ENCODE measurements around the gene MTM1. TPM values are rescaled to one million over a fixed set of nuclear protein-coding genes. Genes with fewer than 3 reads are reported as not detected.

MTM1 gene
- total RNA-seq, 2 donors from 2014 or later = 9.1 to 10.8 TPM

DNA sequence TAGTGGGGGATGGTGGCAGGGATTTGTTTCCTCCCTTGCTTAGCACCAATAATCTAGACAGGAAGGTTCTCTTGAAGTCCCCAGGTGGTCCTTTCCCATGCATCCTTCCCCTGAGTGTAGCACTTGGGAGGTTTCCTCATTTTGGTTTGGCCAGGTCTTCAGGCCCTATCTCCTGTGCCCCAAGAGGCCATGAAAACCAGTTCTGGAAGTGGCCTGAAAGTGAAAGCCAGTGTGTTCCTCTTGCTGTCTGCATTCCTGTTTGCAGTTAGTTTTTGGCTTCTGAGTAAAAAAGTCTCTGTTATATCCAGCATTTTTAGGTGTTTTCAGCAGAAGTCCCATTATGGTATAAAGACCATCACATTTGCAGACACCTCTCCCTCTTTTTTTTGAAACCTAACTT lies 59.5 kb downstream of the MTM1 start:
- ATAC-seq (no peak), DNase-seq (ENCODE audit: low spot score) (no peak)
- Mint-ChIP-seq H3K27me3 (peaks cover 0 to 7% of the 10 kb centered on the region in 2 donors), H3K27ac (no peak overlapping the region), H3K36me3 (peaks cover 6% of the 10 kb centered on the region), H3K9me3 (no peaks in the 10 kb centered on the region), H3K4me3 (no peak overlapping the region), H3K4me1 (ENCODE audit: low read depth in 2 of 2) (no peaks in the 10 kb centered on the region)

DNA sequence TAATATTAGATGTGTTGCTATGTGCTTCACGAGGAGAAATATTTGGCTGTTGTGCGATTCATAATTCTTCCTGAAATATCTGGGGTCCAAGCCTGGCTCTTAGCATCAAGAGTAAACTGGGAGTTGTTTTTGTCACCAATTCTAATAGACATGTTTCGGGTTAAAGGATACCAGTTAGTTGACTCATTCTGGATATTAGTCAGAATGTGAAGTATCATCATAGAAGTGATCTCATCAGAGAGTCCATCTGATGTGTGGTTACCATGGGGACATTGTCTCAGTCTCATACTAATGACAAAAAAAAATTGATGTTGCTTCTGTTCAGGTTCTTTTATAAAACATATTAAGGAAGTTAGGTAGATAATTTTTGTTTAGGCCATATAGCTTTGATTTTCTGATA lies 67.5 kb downstream of the MTM1 start:
- ATAC-seq (peak; percentile 63 to 88), DNase-seq (ENCODE audit: low spot score) (no peak)
- Mint-ChIP-seq H3K9me3 (no peaks in the 10 kb centered on the region), H3K4me1 (ENCODE audit: low read depth in 2 of 2) (peaks cover 2 to 6% of the 10 kb centered on the region in 2 donors), H3K4me3 (peak overlapping the region; percentile 7), H3K27ac (peak overlapping the region in 1 of 2 donors; percentile 50), H3K36me3 (no peaks in the 10 kb centered on the region), H3K27me3 (peaks cover 0 to 3% of the 10 kb centered on the region in 2 donors)

DNA sequence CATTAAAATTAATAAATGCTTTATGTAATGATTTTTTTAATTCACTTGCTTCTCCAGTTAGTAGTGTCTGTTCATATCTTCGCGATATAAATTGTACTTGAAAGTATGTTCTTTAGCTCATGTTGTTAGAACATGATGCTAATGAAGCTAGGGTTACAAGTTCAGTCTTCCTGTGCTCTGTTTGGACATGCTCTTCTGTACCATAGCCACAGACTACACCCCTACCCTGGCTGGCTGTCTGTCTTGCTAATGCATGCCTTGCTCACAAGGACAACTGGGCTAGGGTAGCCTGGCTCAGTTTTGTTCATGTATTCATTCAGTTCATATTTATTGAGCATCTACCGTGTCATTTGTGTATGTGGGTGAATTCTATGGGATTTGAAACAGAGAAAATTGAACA lies 74.0 kb downstream of the MTM1 start:
- peaks cover 5% of the 10 kb centered on the region for H3K36me3 Mint-ChIP-seq
- DNase-seq (ENCODE audit: low spot score) (no peak), ATAC-seq (no peak)
- H3K4me3 Mint-ChIP-seq = no peak overlapping the region
- no peaks in the 10 kb centered on the region for H3K4me1 Mint-ChIP-seq (ENCODE audit: low read depth in 2 of 2)
- no peaks in the 10 kb centered on the region for H3K9me3 Mint-ChIP-seq
- no peak overlapping the region for H3K27ac Mint-ChIP-seq
- peaks cover 0 to 2% of the 10 kb centered on the region in 2 donors for H3K27me3 Mint-ChIP-seq

DNA sequence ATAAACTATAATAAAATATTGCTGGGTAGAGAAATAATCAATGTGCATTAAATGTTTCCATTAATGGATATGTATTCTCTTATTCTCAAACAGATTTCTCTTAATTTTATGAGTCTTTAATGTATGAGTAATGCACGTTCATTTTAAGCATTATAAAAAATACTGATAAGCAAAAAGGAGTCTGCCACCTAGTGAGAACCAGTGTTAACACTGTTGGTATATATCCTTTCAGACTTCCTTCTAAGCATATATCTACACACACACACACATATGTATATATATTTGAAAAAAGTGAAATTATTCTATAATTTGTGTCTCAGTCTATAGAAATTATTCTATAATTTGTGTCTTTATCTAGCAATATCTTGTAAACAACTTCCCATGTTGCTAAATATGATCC lies 74.8 kb downstream of the MTM1 start:
- H3K27me3 Mint-ChIP-seq = peaks cover 0 to 4% of the 10 kb centered on the region in 2 donors
- H3K4me1 Mint-ChIP-seq (ENCODE audit: low read depth in 2 of 2) = no peaks in the 10 kb centered on the region
- DNase-seq (ENCODE audit: low spot score) (no peak), ATAC-seq (no peak)
- H3K27ac Mint-ChIP-seq = no peak overlapping the region
- H3K36me3 Mint-ChIP-seq = peaks cover 5% of the 10 kb centered on the region
- no peak overlapping the region for H3K4me3 Mint-ChIP-seq
- no peaks in the 10 kb centered on the region for H3K9me3 Mint-ChIP-seq

DNA sequence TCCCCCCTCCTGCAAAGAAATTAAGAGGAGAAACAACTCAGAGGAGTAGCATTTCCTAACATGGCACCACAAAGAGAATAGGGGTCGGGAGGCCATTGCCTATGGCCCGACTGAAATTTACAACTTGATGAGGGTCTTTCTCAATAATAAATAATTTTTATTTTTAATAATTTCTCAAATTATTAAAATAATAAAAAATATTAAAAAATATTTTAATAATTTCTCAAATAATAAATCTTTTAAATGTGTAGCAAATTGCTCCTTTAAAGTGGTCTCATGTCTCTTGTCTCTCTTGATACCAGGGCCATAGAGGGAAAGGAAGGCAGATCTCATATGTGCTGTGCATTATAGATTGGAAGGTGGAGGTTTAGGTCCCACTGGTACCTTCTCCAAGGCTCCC lies 75.5 kb downstream of the MTM1 start:
- ATAC-seq (no peak), DNase-seq (ENCODE audit: low spot score) (no peak)
- H3K27ac Mint-ChIP-seq = no peak overlapping the region
- H3K36me3 Mint-ChIP-seq = peaks cover 5% of the 10 kb centered on the region
- H3K4me3 Mint-ChIP-seq = no peak overlapping the region
- peaks cover 0 to 4% of the 10 kb centered on the region in 2 donors for H3K27me3 Mint-ChIP-seq
- no peaks in the 10 kb centered on the region for H3K9me3 Mint-ChIP-seq
- H3K4me1 Mint-ChIP-seq (ENCODE audit: low read depth in 2 of 2) = no peaks in the 10 kb centered on the region

DNA sequence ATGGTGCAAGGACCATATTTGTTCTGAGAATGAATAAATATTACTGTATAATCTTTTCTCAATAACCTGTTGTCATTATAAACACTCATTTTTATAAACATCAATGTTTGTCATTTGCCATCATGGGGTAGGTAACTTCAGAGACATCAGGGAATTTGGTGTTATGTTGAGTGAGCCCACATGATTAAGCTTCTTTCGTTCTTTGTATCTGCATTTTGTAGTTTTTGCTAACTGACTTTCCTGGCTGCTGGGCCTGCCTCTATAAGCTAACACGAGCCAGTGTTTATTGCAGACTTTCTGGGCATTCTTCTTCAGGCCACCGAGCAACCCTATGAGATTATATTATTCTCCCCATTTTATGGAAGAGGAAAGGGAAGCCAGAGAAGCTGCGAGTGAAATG lies 76.0 kb downstream of the MTM1 start:
- Mint-ChIP-seq H3K36me3 (peaks cover 5% of the 10 kb centered on the region), H3K9me3 (no peaks in the 10 kb centered on the region), H3K27ac (no peak overlapping the region), H3K4me1 (ENCODE audit: low read depth in 2 of 2) (no peaks in the 10 kb centered on the region), H3K27me3 (peaks cover 0 to 4% of the 10 kb centered on the region in 2 donors), H3K4me3 (no peak overlapping the region)
- no peak for DNase-seq (ENCODE audit: low spot score)
- ATAC-seq = no peak

DNA sequence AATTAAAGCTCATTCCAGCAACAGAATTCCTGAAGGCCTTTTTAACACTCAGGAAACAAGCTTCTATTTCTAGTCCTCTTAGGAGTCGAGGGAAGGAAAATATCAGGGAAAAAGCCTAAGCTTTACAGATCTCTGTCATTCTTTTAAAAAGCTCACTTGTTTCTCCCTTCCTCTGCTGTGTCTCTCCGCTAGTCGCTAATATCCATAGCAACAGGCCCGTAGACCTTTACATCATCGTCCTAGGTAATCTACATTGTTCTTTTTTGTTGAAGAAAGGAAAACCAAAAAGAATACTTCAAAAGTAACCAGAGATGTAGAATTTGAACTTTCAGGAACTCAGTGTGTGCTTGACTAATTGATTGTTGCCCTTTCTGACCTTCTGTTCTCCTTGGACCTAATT lies 78.9 kb downstream of the MTM1 start:
- H3K27ac Mint-ChIP-seq = no peak overlapping the region
- H3K36me3 Mint-ChIP-seq = peaks cover 12% of the 10 kb centered on the region

DNA sequence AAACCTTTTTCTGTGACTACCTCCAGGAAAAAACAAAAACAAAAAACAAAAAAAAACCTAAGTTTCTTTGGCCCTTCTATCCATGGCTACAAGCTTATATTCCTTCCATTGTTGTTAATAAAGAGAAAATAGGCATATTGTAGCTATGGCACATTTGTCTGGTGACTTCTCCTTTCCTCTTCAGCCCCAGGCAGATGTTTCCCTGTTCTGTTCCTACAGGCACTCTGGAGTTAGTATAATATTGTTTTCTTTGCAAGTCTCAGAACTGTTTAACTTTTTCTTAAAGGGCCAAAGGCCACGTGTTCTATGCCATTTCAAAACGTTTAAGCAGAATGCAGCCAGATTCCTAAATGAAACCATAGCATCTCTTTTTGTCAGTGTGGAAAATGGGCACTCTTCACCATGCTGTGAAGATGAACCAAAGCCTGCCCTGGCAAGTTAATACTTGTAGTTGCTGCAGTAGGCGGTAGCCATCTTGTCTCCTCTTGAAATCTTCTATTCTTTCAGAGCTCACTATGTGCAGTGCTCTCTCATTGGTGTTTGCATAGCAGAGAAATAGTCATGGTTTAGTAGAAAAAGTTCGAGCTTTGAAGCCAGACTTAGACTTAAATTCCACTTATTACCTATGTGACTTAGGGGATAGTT lies 80.0 kb downstream of the MTM1 start:
- Mint-ChIP-seq H3K27me3 (peaks cover 0 to 12% of the 10 kb centered on the region in 2 donors), H3K4me3 (no peak overlapping the region), H3K27ac (no peak overlapping the region), H3K36me3 (peaks cover 12% of the 10 kb centered on the region), H3K9me3 (no peaks in the 10 kb centered on the region), H3K4me1 (ENCODE audit: low read depth in 2 of 2) (no peaks in the 10 kb centered on the region)
- ATAC-seq = no peak
- no peak for DNase-seq (ENCODE audit: low spot score)

More for the DNA sequence above, 78.9 kb downstream of the MTM1 start:
- H3K4me3 Mint-ChIP-seq = no peak overlapping the region
- ATAC-seq (no peak), DNase-seq (ENCODE audit: low spot score) (no peak)
- H3K27me3 Mint-ChIP-seq = peaks cover 0 to 12% of the 10 kb centered on the region in 2 donors
- H3K4me1 Mint-ChIP-seq (ENCODE audit: low read depth in 2 of 2) = no peaks in the 10 kb centered on the region
- H3K9me3 Mint-ChIP-seq = no peaks in the 10 kb centered on the region

DNA sequence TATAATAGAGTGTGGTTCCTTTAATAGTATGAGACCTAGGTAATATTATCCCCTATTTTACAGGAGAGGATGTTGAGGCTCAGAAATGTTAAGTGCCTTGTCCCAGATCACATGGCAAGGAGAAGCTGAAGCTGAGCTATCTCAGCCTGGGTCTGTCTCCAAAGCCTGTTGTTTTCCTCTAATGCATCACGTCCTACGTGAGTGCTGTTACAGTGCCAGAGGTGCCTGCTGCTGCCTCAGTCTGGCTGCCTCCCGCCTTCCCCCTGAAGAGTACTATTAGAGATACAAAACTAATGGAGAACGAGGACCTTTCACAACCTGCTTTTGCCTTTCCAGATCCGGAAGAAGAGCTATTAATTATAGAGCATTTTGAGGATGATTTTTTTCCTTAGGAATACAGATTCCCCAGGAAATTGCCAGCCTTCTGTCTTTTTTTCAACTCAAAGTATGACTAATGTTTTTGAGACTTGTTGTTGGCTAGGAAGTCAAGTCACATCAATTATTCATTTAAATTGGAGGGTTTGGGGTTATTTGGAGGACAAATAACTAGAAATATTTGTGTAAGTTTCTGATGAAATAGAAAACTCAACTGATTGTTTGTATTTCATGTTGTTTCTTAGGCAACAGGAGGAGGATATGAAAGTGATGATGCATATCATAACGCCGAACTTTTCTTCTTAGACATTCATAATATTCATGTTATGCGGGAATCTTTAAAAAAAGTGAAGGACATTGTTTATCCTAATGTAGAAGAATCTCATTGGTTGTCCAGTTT lies 80.9 kb downstream of the MTM1 start:
- Mint-ChIP-seq H3K4me3 (no peak overlapping the region), H3K4me1 (ENCODE audit: low read depth in 2 of 2) (no peaks in the 10 kb centered on the region), H3K27me3 (peaks cover 0 to 12% of the 10 kb centered on the region in 2 donors), H3K9me3 (no peaks in the 10 kb centered on the region), H3K27ac (no peak overlapping the region), H3K36me3 (peaks cover 12% of the 10 kb centered on the region)
- DNase-seq (ENCODE audit: low spot score) (no peak), ATAC-seq (no peak)

DNA sequence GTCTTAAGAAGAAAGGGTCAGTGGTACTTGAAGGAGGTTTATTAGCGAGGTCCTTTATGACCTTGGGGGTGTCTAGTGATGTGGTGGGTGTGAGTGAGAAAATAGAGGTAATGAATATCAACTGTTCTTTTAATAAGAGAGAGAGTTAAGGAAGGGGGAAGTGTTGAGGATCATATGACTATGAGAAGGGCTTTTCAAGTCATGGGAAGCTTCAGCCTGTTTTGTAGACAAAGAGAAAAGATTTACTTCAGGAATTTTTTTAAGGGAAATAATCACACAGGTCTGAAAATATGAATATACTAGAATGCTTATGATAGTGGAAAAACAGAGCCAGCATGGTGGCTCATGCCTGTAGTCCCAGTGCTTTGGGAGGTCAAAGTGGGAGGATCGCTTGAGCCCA lies 83.5 kb downstream of the MTM1 start:
- DNase-seq (ENCODE audit: low spot score) = no peak
- Mint-ChIP-seq H3K9me3 (no peaks in the 10 kb centered on the region), H3K4me3 (no peak overlapping the region), H3K27me3 (peaks cover 0 to 10% of the 10 kb centered on the region in 2 donors), H3K36me3 (peaks cover 8% of the 10 kb centered on the region), H3K4me1 (ENCODE audit: low read depth in 2 of 2) (no peaks in the 10 kb centered on the region), H3K27ac (no peak overlapping the region)
- no peak for ATAC-seq

DNA sequence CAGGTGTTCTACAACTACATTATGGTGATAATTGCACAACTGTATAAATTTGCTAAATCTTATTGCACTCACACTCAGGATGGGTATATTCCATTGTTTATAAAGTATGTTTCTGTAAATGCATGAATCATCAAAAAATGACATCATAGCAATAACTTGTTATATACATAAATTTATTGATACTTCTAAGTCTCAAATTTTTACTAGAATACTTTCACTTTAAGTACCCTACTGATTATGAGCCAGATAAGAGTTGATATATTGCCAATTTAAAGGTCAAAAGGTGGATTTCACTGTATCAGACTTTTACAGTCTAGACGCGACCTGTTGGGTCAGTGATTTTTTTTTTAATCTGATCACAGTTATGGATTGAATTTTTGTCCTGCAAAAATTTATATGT lies 87.4 kb downstream of the MTM1 start:
- DNase-seq (ENCODE audit: low spot score) (no peak), ATAC-seq (no peak)
- no peaks in the 10 kb centered on the region for H3K9me3 Mint-ChIP-seq
- H3K27me3 Mint-ChIP-seq = peaks cover 0 to 4% of the 10 kb centered on the region in 2 donors
- H3K4me3 Mint-ChIP-seq = no peak overlapping the region
- no peak overlapping the region for H3K27ac Mint-ChIP-seq
- H3K4me1 Mint-ChIP-seq (ENCODE audit: low read depth in 2 of 2) = no peaks in the 10 kb centered on the region
- H3K36me3 Mint-ChIP-seq = peaks cover 1% of the 10 kb centered on the region

DNA sequence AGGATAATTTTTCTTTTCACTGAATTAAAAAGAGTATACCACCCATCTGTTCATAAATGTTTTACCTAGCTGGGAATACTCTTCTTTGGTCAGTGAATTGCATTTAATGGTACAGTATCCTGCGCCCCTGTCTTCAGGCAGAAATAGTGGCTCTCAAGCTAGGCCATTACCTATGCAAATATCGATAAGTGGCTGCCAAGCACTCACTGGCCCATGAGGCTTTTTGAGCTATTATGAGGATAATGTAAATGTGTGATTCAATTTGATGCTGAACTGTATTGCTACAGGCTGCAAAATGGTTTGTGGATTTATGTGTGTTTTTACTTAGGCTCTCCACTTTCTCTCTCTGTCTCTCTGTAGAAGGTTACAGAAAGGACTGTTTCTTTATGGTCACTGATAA lies 94.7 kb downstream of the MTM1 start:
- Mint-ChIP-seq H3K4me3 (no peak overlapping the region), H3K4me1 (ENCODE audit: low read depth in 2 of 2) (no peaks in the 10 kb centered on the region), H3K27me3 (peaks cover 0 to 5% of the 10 kb centered on the region in 2 donors), H3K36me3 (peaks cover 5% of the 10 kb centered on the region), H3K27ac (no peak overlapping the region), H3K9me3 (no peaks in the 10 kb centered on the region)
- DNase-seq (ENCODE audit: low spot score) (no peak), ATAC-seq (no peak)

DNA sequence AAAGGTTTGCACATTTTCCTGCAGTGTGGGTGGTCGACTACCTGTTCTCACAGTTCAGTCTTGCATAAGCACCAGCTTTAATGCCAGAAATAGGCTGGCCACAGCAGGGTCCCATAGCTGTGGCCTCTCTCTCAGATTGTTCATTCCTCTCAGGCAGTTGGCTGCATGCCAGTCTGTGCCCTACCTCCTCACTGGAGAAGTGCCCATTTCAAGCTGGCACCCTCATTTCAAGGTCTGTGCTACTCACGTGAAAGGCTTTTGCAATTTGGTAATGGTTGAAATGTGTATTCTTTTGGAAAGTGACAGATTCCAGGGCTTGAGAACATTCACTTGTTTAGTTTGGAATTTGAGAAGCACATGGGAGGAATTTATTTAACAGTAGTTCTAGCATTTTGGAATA lies 95.9 kb downstream of the MTM1 start:
- Mint-ChIP-seq H3K9me3 (no peaks in the 10 kb centered on the region), H3K27me3 (peaks cover 0 to 5% of the 10 kb centered on the region in 2 donors), H3K4me3 (no peak overlapping the region), H3K27ac (no peak overlapping the region), H3K36me3 (peaks cover 5% of the 10 kb centered on the region), H3K4me1 (ENCODE audit: low read depth in 2 of 2) (no peaks in the 10 kb centered on the region)
- ATAC-seq (no peak), DNase-seq (ENCODE audit: low spot score) (no peak)

DNA sequence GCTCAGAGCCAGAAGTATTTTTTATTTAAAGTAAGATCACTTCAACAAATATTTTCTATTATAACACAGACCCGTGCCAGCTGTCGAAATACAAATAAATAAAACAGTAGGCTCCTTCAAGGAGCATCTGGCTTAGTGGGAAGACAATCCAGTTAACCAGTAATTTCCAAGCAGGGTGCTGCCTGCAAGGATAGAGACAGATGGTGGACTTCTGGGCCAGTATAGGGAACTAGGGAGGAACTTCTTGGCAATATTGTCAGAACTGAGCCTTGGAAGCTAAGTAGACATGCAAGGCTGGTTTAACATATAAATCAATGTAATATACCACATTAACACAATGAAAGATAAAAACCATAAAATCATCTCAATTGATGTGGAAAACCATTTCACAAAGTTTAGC lies 107.8 kb downstream of the MTM1 start:
- Mint-ChIP-seq H3K36me3 (no peaks in the 10 kb centered on the region), H3K4me1 (ENCODE audit: low read depth in 2 of 2) (no peaks in the 10 kb centered on the region), H3K9me3 (no peaks in the 10 kb centered on the region), H3K27me3 (peaks cover 0 to 16% of the 10 kb centered on the region in 2 donors), H3K4me3 (no peak overlapping the region), H3K27ac (no peak overlapping the region)
- DNase-seq (ENCODE audit: low spot score) (no peak), ATAC-seq (no peak)
